Bronchial smooth muscle cell (primary cell): Measurements from ENCODE around the gene ASIC1. TPM values are rescaled to one million over a fixed set of nuclear protein-coding genes. Genes with fewer than 3 reads are reported as not detected.

ENCODE experiments used
- total RNA-seq: library from RNA; depleted of rRNA; stranded (reverse); fragments of >200 nt; gene quantifications from 2 replicates; pipeline ENCODE4 v1.2.1, GENCODE V29; 2014

The ASIC1 gene
- total RNA-seq = 2.8 and 3.7 TPM in 2 replicates

DNA sequence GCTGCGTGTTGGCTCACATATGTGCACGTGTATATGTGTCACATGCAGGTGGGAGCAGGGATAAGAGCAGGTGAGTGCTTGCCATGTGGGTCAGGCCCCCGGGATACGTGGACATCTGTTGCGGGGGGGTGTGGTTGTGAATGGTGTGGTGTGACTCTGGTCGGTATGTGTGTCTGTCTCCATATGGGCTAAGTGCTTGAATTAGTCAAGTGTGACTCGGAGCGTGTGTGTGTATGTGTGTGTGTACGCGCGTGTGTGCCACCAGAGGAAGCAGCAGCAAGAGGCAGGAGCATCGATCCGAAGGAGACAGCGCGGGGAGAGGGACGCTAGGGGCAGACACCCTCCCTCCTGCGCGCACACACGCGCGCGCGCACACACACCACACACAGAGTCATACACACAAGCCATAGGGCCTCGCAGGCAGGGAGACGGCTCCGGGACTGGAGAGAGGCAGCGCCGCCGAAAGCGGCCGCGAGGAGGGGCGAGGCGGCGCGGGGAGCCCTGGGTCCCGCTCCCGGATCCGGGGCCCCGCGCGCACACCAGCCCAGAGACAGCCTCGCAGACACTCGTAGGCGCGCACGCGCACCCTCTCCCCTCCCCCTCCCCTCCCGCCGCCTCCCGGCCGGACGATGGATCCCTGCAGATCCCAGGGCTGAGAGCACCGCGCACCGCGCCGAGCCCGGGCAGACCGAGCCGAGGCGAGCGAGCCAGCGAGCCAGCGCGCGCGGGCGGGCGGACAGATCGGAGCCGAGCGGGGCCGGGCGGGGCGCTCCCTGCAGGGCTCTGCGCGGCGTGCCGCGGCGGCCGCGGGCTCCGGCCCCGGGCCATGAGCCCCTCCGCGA lies at the start of gene ASIC1:
TSS of gene ASIC1 (plus strand) at position 597 of the 842 bp plus-strand sequence. CDS start 1,171 bp downstream, outside the sequence.

DNA sequence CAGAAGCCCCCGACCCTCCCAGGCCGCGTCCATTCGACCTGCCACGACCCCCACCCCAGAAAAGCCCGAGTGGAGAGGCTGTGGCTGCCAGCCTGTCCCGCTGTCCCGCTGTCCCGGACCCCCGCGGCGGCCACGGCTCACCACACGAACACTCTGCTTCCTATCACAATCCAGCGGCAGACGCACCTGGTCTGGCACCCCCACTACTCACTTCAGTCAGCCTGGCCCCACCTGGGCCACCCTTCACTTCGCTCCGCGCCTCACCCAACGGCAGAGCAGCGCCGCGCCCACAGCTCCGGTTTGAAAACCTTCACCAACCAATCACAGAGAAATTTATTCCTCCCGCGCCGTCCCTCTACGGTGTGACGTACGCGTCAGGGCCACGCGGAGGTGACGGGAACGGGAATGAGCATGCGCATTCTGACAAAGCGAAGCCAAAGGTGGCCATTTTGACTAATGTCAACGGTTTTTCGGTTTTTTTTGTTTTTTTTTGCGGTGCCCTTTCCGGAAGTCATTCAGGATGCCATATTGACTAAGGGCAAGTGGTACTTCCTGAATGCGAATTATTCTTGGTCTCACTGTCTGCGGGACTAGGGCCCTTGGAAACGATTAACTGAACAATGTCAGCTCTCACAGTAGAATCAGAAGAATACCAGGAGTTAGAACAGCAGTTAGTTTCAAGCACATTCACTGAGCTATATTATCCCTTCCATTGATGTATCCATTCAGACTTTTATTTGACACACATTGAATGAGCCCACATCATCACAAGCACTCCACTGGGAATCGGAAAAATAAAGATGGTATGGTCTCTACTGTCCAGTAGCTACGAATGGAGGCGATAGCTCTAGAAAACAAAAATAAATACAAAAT lies 32.0 kb upstream of the ASIC1 start, which contains the start of gene RACGAP1:
TSS of gene RACGAP1 (minus strand) at position 308 of the 873 bp plus-strand sequence. CDS start 8,779 bp downstream, outside the sequence.

DNA sequence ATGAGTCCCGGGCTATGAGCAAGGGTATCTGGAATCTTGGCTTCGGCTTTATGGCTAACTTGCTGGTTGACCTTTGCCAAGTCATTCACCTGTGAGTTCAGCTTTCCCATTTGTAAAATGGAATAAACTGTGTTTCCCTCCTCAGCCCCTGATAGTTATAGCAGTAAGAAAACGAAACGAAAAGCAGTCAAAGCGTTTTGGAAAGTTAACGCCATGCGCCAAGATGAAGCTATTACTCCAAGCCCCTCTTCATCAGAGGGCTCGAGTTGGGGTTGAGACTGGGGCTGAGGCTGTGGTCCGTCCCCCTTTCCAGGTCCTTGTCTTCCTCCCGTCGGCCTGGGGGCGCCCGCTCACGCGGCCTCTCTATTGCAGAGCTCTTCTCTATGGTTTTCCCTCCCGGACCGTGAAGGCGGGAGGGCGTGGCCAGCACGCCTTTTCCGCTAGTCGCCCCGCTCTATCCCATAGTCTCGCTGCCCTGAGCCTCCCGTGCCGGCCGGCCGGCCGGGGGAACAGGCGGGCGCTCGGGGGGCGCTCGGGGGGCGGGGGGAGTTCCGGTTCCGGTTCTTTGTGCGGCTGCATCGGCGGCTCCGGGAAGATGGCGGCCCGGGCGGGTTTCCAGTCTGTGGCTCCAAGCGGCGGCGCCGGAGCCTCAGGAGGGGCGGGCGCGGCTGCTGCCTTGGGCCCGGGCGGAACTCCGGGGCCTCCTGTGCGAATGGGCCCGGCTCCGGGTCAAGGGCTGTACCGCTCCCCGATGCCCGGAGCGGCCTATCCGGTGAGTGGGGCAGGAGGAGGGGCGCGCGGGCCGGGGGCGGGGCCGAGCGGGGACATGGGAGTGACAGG lies 27.6 kb downstream of the ASIC1 start, which contains the start of gene SMARCD1:
TSS of gene SMARCD1 (plus strand) at position 568 of the 840 bp plus-strand sequence. CDS start at position 596, 28 bp downstream.

DNA sequence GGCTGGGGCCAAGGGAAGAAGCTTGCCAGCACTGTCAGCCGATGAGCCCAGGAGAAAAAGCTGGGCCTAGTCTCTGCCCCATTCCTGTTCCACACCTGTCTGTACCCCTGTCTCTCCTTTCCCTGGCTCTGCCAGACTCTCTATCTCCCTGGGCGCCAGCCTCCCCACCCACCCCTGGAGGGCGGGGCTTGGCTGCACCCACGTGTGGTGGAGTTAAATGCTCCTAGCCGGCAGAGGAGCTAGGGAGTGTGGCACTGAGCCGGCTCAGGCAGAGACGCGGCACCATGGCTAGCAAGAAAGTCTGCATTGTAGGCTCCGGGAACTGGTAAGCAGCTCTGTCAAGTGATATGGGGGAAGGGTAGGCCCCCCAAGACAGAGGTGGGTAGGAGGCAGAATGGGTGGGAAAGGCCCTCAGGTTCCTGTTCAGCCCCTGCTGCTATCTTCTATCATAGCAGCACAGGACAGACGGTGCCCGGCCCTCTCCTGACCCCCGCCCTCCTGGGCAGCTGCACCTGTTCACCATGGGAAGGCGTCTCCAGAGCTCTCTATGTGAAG lies 46.4 kb downstream of the ASIC1 start, which contains the start of gene GPD1:
TSS of gene GPD1 (plus strand) at position 242 of the 555 bp plus-strand sequence. CDS start at position 285, 43 bp downstream.

DNA sequence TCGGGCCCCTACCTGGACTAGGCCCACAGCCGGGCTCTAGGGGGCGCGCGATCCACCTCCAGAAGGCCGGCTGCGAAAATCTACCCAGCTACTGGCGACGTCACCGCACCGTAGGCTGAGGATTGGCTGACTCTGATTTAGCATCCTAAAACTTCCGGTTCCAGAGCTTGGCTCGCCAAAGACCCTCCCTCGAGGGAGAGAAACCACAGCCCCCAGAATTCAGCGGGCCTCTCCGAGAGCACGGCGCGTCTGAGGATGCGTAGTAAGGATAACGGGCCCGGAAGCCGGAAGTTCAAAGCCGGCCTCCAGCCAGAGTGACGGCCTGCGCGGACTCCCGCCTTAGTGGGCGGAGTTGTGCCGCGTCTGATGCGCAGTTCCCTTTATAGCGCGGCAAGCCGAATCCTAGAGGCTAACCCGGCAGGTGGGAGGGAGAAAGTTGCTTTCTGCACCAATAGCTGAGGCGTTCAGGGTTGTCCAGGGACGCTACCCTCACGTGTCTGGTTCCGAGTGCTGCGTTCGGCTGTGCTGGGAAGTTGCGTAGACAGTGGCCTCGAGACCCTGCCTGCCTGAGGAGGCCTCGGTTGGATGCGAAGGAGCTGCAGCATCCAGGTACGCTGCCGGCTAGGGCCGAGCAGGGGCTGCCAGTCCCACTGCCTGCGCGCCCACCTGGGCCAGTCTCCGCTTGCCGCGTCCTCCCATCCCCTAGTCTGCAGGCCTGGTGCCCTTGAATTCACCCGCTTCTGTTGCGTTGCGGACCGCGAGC lies 54.5 kb downstream of the ASIC1 start, which contains the start of gene COX14:
TSS of gene COX14 (plus strand) at position 544 of the 763 bp plus-strand sequence. CDS start 7,808 bp downstream, outside the sequence.

Other genes starting within 250 kb of the ASIC1 start
- 11.3 and 14.2 TPM in 2 replicates for gene NCKAP5L, start 229.2 kb upstream of the ASIC1 start, total RNA-seq
- gene BCDIN3D, start 214.5 kb upstream of the ASIC1 start, total RNA-seq = 2.7 and 4.1 TPM in 2 replicates
- 3.3 and 8.2 TPM in 2 replicates for gene FAIM2, start 153.7 kb upstream of the ASIC1 start, total RNA-seq
- gene AQP2, start 106.9 kb upstream of the ASIC1 start, total RNA-seq = not detected in 2 replicates
- not detected in 2 replicates for gene AQP5, start 95.7 kb upstream of the ASIC1 start, total RNA-seq
- under 0.01 TPM in 1 of 2 replicates, not detected in the other for gene AQP6, start 84.6 kb upstream of the ASIC1 start, total RNA-seq
- gene RACGAP1, start 32.1 kb upstream of the ASIC1 start, total RNA-seq = 17.1 and 24.0 TPM in 2 replicates
- gene SMARCD1, start 27.7 kb downstream of the ASIC1 start, total RNA-seq = 15.1 and 16.3 TPM in 2 replicates
- gene GPD1, start 46.4 kb downstream of the ASIC1 start, total RNA-seq = under 0.01 TPM in 1 of 2 replicates, not detected in the other
- gene COX14, start 54.6 kb downstream of the ASIC1 start, total RNA-seq = 56.2 and 62.7 TPM in 2 replicates
- gene CERS5, start 109.8 kb downstream of the ASIC1 start, total RNA-seq = 40.7 and 41.1 TPM in 2 replicates
- gene LIMA1, start 225.9 kb downstream of the ASIC1 start, total RNA-seq = 93.8 and 124 TPM in 2 replicates